ENCODE results near the gene DNAJC25. TPM values are rescaled to one million over a fixed set of nuclear protein-coding genes. Genes with fewer than 3 reads are reported as not detected.

Gene DNAJC25
- total RNA-seq, 1 experiment from 2014 or later = 6.1 TPM

- BruUV-seq (replicated peaks) = no TSS peak
- Histone ChIP-seq H3K9me3 (ENCODE audit: low read depth, low read length, poor library complexity, severe bottlenecking) (no peaks in the 10 kb centered on the region), H3K27ac (ENCODE audit: low read depth, low read length, poor library complexity, severe bottlenecking) (no peak overlapping the region), H3K4me1 (ENCODE audit: insufficient read depth, low read length, poor library complexity, severe bottlenecking) (peaks cover 18% of the 10 kb centered on the region), H3K27me3 (replicated peaks; ENCODE audit: insufficient read depth, low read depth, low read length, poor library complexity) (no peaks in the 10 kb centered on the region), H3K4me3 (ENCODE audit: low read depth, low read length, poor library complexity, severe bottlenecking) (no peak overlapping the region), H3K36me3 (ENCODE audit: insufficient read depth, low read length, poor library complexity, severe bottlenecking) (no peaks in the 10 kb centered on the region)
- ChIA-PET POLR2A (ENCODE audit: low non-redundant PET) (interaction anchor here (0.6 kb wide), 1 partner anchor 936 kb away, joined by 3 read pairs; no protein-coding TSS in a partner anchor), CTCF (no interaction called here)
- no peak for DNase-seq (ENCODE audit: low spot score)
- intact Hi-C loops (cut with micrococcal nuclease; ENCODE audit: unreplicated experiment) = no loop called here
- TF ChIP-seq EZH2 (IDR thresholded peaks at IDR 0.05; ENCODE audit: borderline replicate concordance, low read depth, low read length, poor library complexity, severe bottlenecking) = no peak
- TF ChIP-seq, protein P1, sequence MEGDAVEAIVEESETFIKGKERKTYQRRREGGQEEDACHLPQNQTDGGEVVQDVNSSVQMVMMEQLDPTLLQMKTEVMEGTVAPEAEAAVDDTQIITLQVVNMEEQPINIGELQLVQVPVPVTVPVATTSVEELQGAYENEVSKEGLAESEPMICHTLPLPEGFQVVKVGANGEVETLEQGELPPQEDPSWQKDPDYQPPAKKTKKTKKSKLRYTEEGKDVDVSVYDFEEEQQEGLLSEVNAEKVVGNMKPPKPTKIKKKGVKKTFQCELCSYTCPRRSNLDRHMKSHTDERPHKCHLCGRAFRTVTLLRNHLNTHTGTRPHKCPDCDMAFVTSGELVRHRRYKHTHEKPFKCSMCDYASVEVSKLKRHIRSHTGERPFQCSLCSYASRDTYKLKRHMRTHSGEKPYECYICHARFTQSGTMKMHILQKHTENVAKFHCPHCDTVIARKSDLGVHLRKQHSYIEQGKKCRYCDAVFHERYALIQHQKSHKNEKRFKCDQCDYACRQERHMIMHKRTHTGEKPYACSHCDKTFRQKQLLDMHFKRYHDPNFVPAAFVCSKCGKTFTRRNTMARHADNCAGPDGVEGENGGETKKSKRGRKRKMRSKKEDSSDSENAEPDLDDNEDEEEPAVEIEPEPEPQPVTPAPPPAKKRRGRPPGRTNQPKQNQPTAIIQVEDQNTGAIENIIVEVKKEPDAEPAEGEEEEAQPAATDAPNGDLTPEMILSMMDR (conservative IDR thresholded peaks at IDR 0.05; ENCODE audit: low read depth, low read length) = no peak
Measured at GRCh38 chr9:111633389-111633736, 2.2 kb downstream of the DNAJC25 start.

DNA sequence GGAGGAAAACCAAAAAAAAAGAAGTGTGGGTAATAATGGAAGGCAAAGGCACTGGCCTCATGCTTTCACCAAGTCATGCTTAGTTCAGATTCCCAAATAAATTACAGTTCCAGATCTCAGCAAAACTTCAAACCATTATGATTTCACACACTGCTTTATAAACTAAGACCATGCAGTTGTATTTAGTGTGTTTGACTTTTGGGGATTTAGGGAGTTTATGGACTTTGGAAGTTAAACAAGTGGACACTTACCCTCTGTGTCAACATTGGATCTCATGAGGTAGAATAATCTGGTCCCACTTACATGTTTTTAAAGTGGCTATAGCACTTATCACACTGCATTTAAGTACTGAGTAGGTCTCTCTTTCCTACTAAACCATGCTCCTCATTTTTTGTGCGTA lies 3.7 kb downstream of the DNAJC25 start:
- Histone ChIP-seq H3K27me3 (replicated peaks; ENCODE audit: insufficient read depth, low read depth, low read length, poor library complexity) (no peaks in the 10 kb centered on the region), H3K9me3 (ENCODE audit: low read depth, low read length, poor library complexity, severe bottlenecking) (no peaks in the 10 kb centered on the region), H3K4me1 (ENCODE audit: insufficient read depth, low read length, poor library complexity, severe bottlenecking) (peaks cover 18% of the 10 kb centered on the region), H3K36me3 (ENCODE audit: insufficient read depth, low read length, poor library complexity, severe bottlenecking) (no peaks in the 10 kb centered on the region), H3K27ac (ENCODE audit: low read depth, low read length, poor library complexity, severe bottlenecking) (no peak overlapping the region), H3K4me3 (ENCODE audit: low read depth, low read length, poor library complexity, severe bottlenecking) (no peak overlapping the region)
- TF ChIP-seq EZH2 (IDR thresholded peaks at IDR 0.05; ENCODE audit: borderline replicate concordance, low read depth, low read length, poor library complexity, severe bottlenecking) = no peak
- TF ChIP-seq, protein P1 (conservative IDR thresholded peaks at IDR 0.05; ENCODE audit: low read depth, low read length) = no peak
- intact Hi-C loops (cut with micrococcal nuclease; ENCODE audit: unreplicated experiment) = no loop called here
- no TSS peak for BruUV-seq (replicated peaks)
- ChIA-PET CTCF (no interaction called here), POLR2A (ENCODE audit: low non-redundant PET) (no interaction called here)
- DNase-seq (ENCODE audit: low spot score) = no peak

DNA sequence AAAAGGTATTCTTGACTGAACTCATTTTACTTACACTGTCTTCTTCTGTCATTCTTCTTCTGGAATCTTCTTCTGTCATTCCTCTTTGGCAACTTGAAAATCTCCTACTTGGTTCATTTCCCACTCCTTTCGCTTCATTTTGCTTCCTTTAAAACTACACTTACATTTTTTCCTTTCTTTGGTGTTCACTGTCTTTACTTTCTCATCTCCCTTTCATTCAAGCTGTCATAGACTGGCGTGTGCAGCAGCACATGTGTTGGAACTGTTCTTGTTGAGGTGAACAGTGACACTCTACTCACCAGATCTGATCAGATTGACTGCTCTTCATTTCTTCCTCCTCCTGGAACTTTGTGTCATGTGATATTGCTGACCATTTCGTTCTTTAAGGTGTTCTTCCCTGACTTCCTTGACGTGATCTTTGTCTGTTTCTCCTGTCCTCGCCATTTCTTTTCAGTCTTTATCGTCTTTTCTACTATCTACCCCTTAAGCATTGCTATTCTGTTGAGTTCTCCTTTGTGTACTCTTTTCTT lies 6.4 kb downstream of the DNAJC25 start:
- H3K27ac ChIP-seq (ENCODE audit: low read depth, low read length, poor library complexity, severe bottlenecking) = no peak overlapping the region
- no peak for TF ChIP-seq EZH2 (IDR thresholded peaks at IDR 0.05; ENCODE audit: borderline replicate concordance, low read depth, low read length, poor library complexity, severe bottlenecking)
- TF ChIP-seq, protein P1 (conservative IDR thresholded peaks at IDR 0.05; ENCODE audit: low read depth, low read length) = no peak
- no TSS peak for BruUV-seq (replicated peaks)
- H3K4me3 ChIP-seq (ENCODE audit: low read depth, low read length, poor library complexity, severe bottlenecking) = no peak overlapping the region
- H3K36me3 ChIP-seq (ENCODE audit: insufficient read depth, low read length, poor library complexity, severe bottlenecking) = no peaks in the 10 kb centered on the region
- peaks cover 13% of the 10 kb centered on the region for H3K4me1 ChIP-seq (ENCODE audit: insufficient read depth, low read length, poor library complexity, severe bottlenecking)
- no peak for DNase-seq (ENCODE audit: low spot score)
- ChIA-PET CTCF (no interaction called here), POLR2A (ENCODE audit: low non-redundant PET) (no interaction called here)
- H3K27me3 ChIP-seq (replicated peaks; ENCODE audit: insufficient read depth, low read depth, low read length, poor library complexity) = no peaks in the 10 kb centered on the region
- intact Hi-C loops (cut with micrococcal nuclease; ENCODE audit: unreplicated experiment) = no loop called here
- no peaks in the 10 kb centered on the region for H3K9me3 ChIP-seq (ENCODE audit: low read depth, low read length, poor library complexity, severe bottlenecking)

All from A673 (cell line).